DOHH2 (cell line): ENCODE measurements around the gene SATB1.

Experiments used
- H3F3A ChIP-seq: fragments of 200-600 bp; sonication (generic), shearing (Covaris generic); 2 replicates; pipeline ENCODE4 v1.6.0; 2016; ENCODE audit warnings: antibody characterized with exemption, mild to moderate bottlenecking; ENCODE audit not compliant: control insufficient read depth, insufficient read depth
- H3K27ac ChIP-seq: fragments of 200-600 bp; sonication (generic); 2 replicates; pipeline ENCODE4 v1.5.1; 2014; ENCODE audit warnings: low read depth, mild to moderate bottlenecking, low read length, moderate library complexity
- H3K27me3 ChIP-seq: fragments of 200-600 bp; sonication (generic); 2 replicates; pipeline ENCODE4 v1.6.1; 2014; ENCODE audit warnings: mild to moderate bottlenecking, low read length, mixed read lengths; ENCODE audit not compliant: control insufficient read depth
- H3K36me3 ChIP-seq: fragments of 200-600 bp; sonication (generic); 2 replicates; pipeline ENCODE4 v1.6.1; 2014; ENCODE audit warnings: mild to moderate bottlenecking, low read length, moderate library complexity, mixed read lengths; ENCODE audit not compliant: control insufficient read depth
- H3K4me1 ChIP-seq: fragments of 200-600 bp; sonication (generic); 2 replicates; pipeline ENCODE4 v1.6.1; 2014; ENCODE audit warnings: mild to moderate bottlenecking, low read length, mixed read lengths; ENCODE audit not compliant: control insufficient read depth
- H3K4me2 ChIP-seq: fragments of 200-600 bp; sonication (generic); 2 replicates; pipeline ENCODE4 v1.6.0; 2014; ENCODE audit warnings: mild to moderate bottlenecking, low read length, moderate library complexity
- H3K4me3 ChIP-seq: fragments of 200-600 bp; sonication (generic); 2 replicates; pipeline ENCODE4 v1.5.1; 2014; ENCODE audit warnings: mild to moderate bottlenecking, low read length, mixed read lengths
- H3K79me2 ChIP-seq: fragments of 200-600 bp; sonication (generic); 2 replicates; pipeline ENCODE4 v1.6.1; 2014; ENCODE audit warnings: mild to moderate bottlenecking, low read length, mixed read lengths; ENCODE audit not compliant: control insufficient read depth
- H3K9me2 ChIP-seq: fragments of 200-600 bp; sonication (generic); replicated peaks from 2 replicates; pipeline ENCODE4 v1.6.1; 2014; ENCODE audit warnings: mild to moderate bottlenecking, low read length, mixed read lengths; ENCODE audit not compliant: control insufficient read depth
- H3K9me3 ChIP-seq: fragments of 200-600 bp; sonication (generic); 2 replicates; pipeline ENCODE4 v1.6.1; 2014; ENCODE audit warnings: antibody characterized with exemption, low read length, mixed read lengths; ENCODE audit not compliant: control insufficient read depth, insufficient read depth
- H4K20me1 ChIP-seq: fragments of 200-600 bp; sonication (generic); 2 replicates; pipeline ENCODE4 v1.6.0; 2014; ENCODE audit warnings: low read depth, mild to moderate bottlenecking, antibody characterized with exemption, low read length, moderate library complexity; ENCODE audit not compliant: control insufficient read depth, insufficient read depth
- CTCF ChIP-seq: fragments of 200-600 bp; sonication (generic); IDR thresholded peaks from one replicate; pipeline ENCODE4 v1.5.1; 2014; ENCODE audit warnings: antibody characterized with exemption, mild to moderate bottlenecking, low read depth, low read length; ENCODE audit not compliant: poor library complexity, severe bottlenecking
- EZH2phosphoT487 ChIP-seq: fragments of 200-600 bp; sonication (generic); IDR thresholded peaks from 2 replicates; pipeline ENCODE4 v1.6.1; 2017; ENCODE audit warnings: borderline replicate concordance, mild to moderate bottlenecking, antibody characterized with exemption, low read length, moderate library complexity, mixed read lengths

SATB1 gene

GRCh38 chr3:18398448-18398847 lies 26.7 kb downstream of the SATB1 start:
- H3K4me2 ChIP-seq = no peak overlapping the region
- no peaks in the 10 kb centered on the region for H3K27me3 ChIP-seq
- H4K20me1 ChIP-seq = no peaks in the 10 kb centered on the region
- no peak overlapping the region for H3K27ac ChIP-seq
- TF ChIP-seq CTCF = no peak
- TF ChIP-seq EZH2phosphoT487 = no peak
- no peaks in the 10 kb centered on the region for H3K9me2 ChIP-seq
- no peaks in the 10 kb centered on the region for H3F3A ChIP-seq
- no peaks in the 10 kb centered on the region for H3K9me3 ChIP-seq
- H3K36me3 ChIP-seq = no peaks in the 10 kb centered on the region
- H3K4me1 ChIP-seq = no peaks in the 10 kb centered on the region
- H3K4me3 ChIP-seq = no peak overlapping the region
- no peaks in the 10 kb centered on the region for H3K79me2 ChIP-seq

- TF ChIP-seq EZH2phosphoT487 (no peak), CTCF (no peak)
Measured at GRCh38 chr3:18396428-18396827, 28.7 kb downstream of the SATB1 start.

GRCh38 chr3:18394384-18394995 lies 30.6 kb downstream of the SATB1 start:
- Histone ChIP-seq H3F3A (no peaks in the 10 kb centered on the region), H3K9me3 (no peaks in the 10 kb centered on the region), H3K4me1 (no peaks in the 10 kb centered on the region), H4K20me1 (no peaks in the 10 kb centered on the region), H3K36me3 (no peaks in the 10 kb centered on the region), H3K27ac (no peak overlapping the region), H3K4me3 (no peak overlapping the region), H3K9me2 (no peaks in the 10 kb centered on the region), H3K27me3 (no peaks in the 10 kb centered on the region), H3K79me2 (no peaks in the 10 kb centered on the region), H3K4me2 (no peak overlapping the region)
- TF ChIP-seq EZH2phosphoT487 = no peak

More at GRCh38 chr3:18396428-18396827, 28.7 kb downstream of the SATB1 start:
- Histone ChIP-seq H3K9me3 (no peaks in the 10 kb centered on the region), H4K20me1 (no peaks in the 10 kb centered on the region), H3K27ac (no peak overlapping the region), H3K4me2 (no peak overlapping the region), H3K27me3 (no peaks in the 10 kb centered on the region), H3F3A (no peaks in the 10 kb centered on the region), H3K36me3 (no peaks in the 10 kb centered on the region), H3K4me1 (no peaks in the 10 kb centered on the region), H3K4me3 (no peak overlapping the region), H3K9me2 (no peaks in the 10 kb centered on the region), H3K79me2 (no peaks in the 10 kb centered on the region)

GRCh38 chr3:18393906-18394305 lies 31.2 kb downstream of the SATB1 start:
- Histone ChIP-seq H3K27ac (no peak overlapping the region), H3K4me2 (no peak overlapping the region), H3K4me1 (no peaks in the 10 kb centered on the region), H3K9me3 (no peaks in the 10 kb centered on the region), H3K27me3 (no peaks in the 10 kb centered on the region), H3K79me2 (no peaks in the 10 kb centered on the region), H3K36me3 (no peaks in the 10 kb centered on the region), H3F3A (no peaks in the 10 kb centered on the region), H3K9me2 (no peaks in the 10 kb centered on the region), H4K20me1 (no peaks in the 10 kb centered on the region), H3K4me3 (no peak overlapping the region)
- TF ChIP-seq CTCF (no peak), EZH2phosphoT487 (no peak)
